ENCODE data around the gene FAM47E. TPM values are rescaled to one million over a fixed set of nuclear protein-coding genes. Genes with fewer than 3 reads are reported as not detected.

The FAM47E gene
- total RNA-seq, 1 donor from 2014 or later = 3.5 TPM

GRCh38 chr4:76313547-76313946 lies 62.0 kb downstream of the FAM47E start:
- TF ChIP-seq CTCF (conservative IDR thresholded peaks at IDR 0.05; ENCODE audit: low read depth, low read length) = no peak
- H3K4me3 ChIP-seq (ENCODE audit: low read depth, low read length) = no peak overlapping the region
- no peak for DNase-seq (ENCODE audit: low read depth)

GRCh38 chr4:76315267-76315918 lies 63.9 kb downstream of the FAM47E start:
- TF ChIP-seq CTCF (conservative IDR thresholded peaks at IDR 0.05; ENCODE audit: low read depth, low read length) = no peak
- no peak for DNase-seq (ENCODE audit: low read depth)
- H3K4me3 ChIP-seq (ENCODE audit: low read depth, low read length) = no peak overlapping the region

- no peak for DNase-seq (ENCODE audit: low read depth)
Measured at GRCh38 chr4:76316131-76316530, 64.6 kb downstream of the FAM47E start.

GRCh38 chr4:76322236-76322635 lies 70.7 kb downstream of the FAM47E start:
- TF ChIP-seq CTCF (conservative IDR thresholded peaks at IDR 0.05; ENCODE audit: low read depth, low read length) = no peak
- DNase-seq (ENCODE audit: low read depth) = no peak

More at GRCh38 chr4:76316131-76316530, 64.6 kb downstream of the FAM47E start:
- no peak for TF ChIP-seq CTCF (conservative IDR thresholded peaks at IDR 0.05; ENCODE audit: low read depth, low read length)
- no peak overlapping the region for H3K4me3 ChIP-seq (ENCODE audit: low read depth, low read length)

GRCh38 chr4:76325072-76325471 lies 73.6 kb downstream of the FAM47E start:
- no peak for DNase-seq (ENCODE audit: low read depth)
- TF ChIP-seq CTCF (conservative IDR thresholded peaks at IDR 0.05; ENCODE audit: low read depth, low read length) = no peak
- no peak overlapping the region for H3K4me3 ChIP-seq (ENCODE audit: low read depth, low read length)

More at GRCh38 chr4:76322236-76322635, 70.7 kb downstream of the FAM47E start:
- no peak overlapping the region for H3K4me3 ChIP-seq (ENCODE audit: low read depth, low read length)

- TF ChIP-seq CTCF (conservative IDR thresholded peaks at IDR 0.05; ENCODE audit: low read depth, low read length) = no peak
Measured at GRCh38 chr4:76326515-76326914, 75.0 kb downstream of the FAM47E start.

More at GRCh38 chr4:76326515-76326914, 75.0 kb downstream of the FAM47E start:
- DNase-seq (ENCODE audit: low read depth) = no peak
- H3K4me3 ChIP-seq (ENCODE audit: low read depth, low read length) = no peak overlapping the region

Other genes starting within 250 kb of the FAM47E start
- gene CXCL9, start 244.2 kb upstream of the FAM47E start, total RNA-seq = not detected in 2 replicates
- gene CXCL10, start 228.2 kb upstream of the FAM47E start, total RNA-seq = 0.29 TPM in 1 of 2 replicates, not detected in the other
- gene CXCL11, start 215.7 kb upstream of the FAM47E start, total RNA-seq = 0.06 and 0.22 TPM in 2 replicates
- gene ART3, start 177.0 kb upstream of the FAM47E start, total RNA-seq = not detected in 2 replicates
- 31.5 and 56.6 TPM in 2 replicates for gene NUP54, start 103.3 kb upstream of the FAM47E start, total RNA-seq
- 58.4 and 76.3 TPM in 2 replicates for gene SCARB2, start 37.9 kb upstream of the FAM47E start, total RNA-seq
- 4.5 and 7.8 TPM in 2 replicates for gene STBD1, start 55.0 kb downstream of the FAM47E start, total RNA-seq
- 0.17 TPM in 1 of 2 replicates, not detected in the other for gene CCDC158, start 169.4 kb downstream of the FAM47E start, total RNA-seq
- 44.0 and 109 TPM in 2 replicates for gene SHROOM3, start 183.5 kb downstream of the FAM47E start, total RNA-seq